ENCODE results near the gene ARID1B.

ARID1B gene

DNA sequence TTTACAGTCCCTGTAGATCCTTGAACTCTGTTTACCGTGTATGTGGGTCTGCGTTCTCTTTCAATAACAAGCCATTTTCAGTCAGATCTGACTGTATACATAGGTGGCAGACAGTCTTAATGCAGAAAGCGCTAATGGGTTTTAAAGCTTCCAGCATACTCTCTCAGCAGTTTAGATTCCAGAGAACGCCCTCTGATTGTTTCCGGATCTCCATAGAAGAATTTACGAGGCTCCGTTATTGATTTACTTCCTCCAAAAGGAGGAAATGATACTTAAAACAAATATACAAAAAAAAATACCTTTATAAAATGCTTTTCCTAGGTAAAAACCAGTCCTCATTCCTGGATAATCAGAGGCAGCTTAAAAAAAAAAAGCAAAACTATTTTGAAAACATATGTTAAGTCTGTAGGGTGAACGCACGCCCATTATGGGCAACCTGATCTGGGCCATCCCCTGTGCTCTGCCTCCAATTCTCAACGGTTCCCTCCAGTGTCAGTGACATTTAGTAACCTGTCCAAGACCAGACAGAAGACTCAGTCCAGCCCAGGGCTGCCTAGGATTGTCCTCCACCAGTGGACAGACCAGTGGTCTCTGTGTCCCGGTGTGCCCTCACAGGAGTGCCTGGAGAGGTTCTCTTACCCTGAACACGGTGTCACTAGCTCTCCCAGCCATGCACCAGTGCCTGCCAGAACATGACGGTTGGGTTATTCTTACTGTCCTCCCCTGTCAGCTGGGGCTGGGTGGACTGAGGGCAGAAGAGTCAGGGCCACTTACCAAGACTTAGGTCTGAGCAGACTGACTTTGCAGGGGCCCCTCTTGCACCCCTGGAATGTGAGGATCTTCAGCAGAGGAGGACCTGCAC, 217.3 kb downstream of the ARID1B start:
- no peak for DNase-seq (ENCODE audit: low read depth)
- no peak for TF ChIP-seq CTCF (IDR thresholded peaks at IDR 0.05; ENCODE audit: control insufficient read depth, insufficient read depth, low read depth, low read length, missing control alignments)
- no peak overlapping the region for H3K4me3 ChIP-seq (ENCODE audit: control insufficient read depth, low read depth, low read length)

DNA sequence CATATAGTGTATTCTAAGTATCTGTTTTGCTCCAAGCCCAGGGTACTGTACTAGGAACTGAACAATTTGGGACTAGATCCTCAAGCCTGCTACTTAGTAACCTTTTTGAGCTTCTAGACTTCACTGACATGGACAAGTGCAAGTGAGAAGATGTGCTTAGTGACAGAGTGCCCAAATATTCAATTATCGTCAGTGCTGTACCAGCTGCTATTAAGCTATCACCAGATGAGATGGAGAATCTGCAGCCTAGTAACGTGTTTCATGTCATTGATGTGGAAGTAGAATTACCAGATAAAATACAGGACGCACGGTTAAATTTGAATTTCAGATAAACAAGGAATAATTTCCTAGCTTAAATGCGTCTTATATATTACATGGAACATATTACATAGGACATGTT, 218.3 kb downstream of the ARID1B start:
- TF ChIP-seq CTCF (IDR thresholded peaks at IDR 0.05; ENCODE audit: control insufficient read depth, insufficient read depth, low read depth, low read length, missing control alignments), result no peak

DNA sequence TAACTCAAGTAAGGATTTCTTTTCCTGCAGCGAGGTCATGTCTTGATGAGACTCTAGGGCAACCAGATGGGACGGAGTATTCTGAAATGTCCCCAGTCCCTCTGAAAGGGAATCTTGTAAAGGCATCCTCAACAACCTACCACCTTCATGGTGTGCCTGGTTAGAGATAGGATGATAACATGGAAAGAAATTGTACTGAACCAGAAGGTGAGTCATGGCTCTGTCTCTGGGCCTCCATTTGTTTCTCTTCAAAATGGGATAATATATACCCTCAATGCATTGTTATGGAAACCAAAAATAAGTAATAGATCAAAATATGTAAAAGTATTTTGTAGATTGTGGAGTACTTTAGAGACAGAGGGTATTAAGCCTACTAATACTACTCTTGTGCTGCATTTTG, 219.1 kb downstream of the ARID1B start:
- no peak for TF ChIP-seq CTCF (IDR thresholded peaks at IDR 0.05; ENCODE audit: control insufficient read depth, insufficient read depth, low read depth, low read length, missing control alignments)
- DNase-seq (ENCODE audit: low read depth), result no peak
- no peak overlapping the region for H3K4me3 ChIP-seq (ENCODE audit: control insufficient read depth, low read depth, low read length)

More for the DNA sequence above, 218.3 kb downstream of the ARID1B start:
- H3K4me3 ChIP-seq (ENCODE audit: control insufficient read depth, low read depth, low read length), result no peak overlapping the region
- DNase-seq (ENCODE audit: low read depth), result no peak

DNA sequence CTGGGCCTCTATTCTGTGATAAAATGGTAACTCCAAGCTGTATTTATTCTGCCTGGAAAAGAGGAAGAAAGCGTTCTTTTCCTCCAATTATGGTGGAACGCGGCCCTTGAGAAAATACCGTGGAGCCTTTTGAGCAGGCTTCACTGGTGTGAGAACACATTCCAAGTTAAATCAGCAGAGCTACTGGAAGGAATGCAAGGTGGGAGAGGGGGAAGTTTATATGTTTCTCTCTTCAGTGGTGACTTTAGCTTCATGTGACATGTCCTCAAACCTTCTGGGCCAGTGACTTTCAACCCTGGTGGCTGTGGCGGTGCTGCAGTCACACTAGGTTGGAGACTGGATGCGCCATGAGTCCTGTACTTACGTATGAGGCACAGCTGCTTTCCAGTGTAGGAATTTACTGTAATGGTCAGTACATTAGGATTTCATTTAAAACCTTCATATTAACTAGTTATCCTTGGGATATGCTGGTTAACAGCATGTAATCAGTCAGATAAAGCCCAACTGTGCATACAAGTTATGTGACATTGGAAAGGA, 221.7 kb downstream of the ARID1B start:
- TF ChIP-seq CTCF (IDR thresholded peaks at IDR 0.05; ENCODE audit: control insufficient read depth, insufficient read depth, low read depth, low read length, missing control alignments), result no peak

GRCh38 chr6:156999762-157000161, 222.6 kb downstream of the ARID1B start:
- no peak overlapping the region for H3K4me3 ChIP-seq (ENCODE audit: control insufficient read depth, low read depth, low read length)
- no peak for TF ChIP-seq CTCF (IDR thresholded peaks at IDR 0.05; ENCODE audit: control insufficient read depth, insufficient read depth, low read depth, low read length, missing control alignments)
- DNase-seq (ENCODE audit: low read depth), result no peak

More for the DNA sequence above, 221.7 kb downstream of the ARID1B start:
- DNase-seq (ENCODE audit: low read depth), result no peak
- no peak overlapping the region for H3K4me3 ChIP-seq (ENCODE audit: control insufficient read depth, low read depth, low read length)

GRCh38 chr6:157001716-157002115, 224.5 kb downstream of the ARID1B start:
- no peak for TF ChIP-seq CTCF (IDR thresholded peaks at IDR 0.05; ENCODE audit: control insufficient read depth, insufficient read depth, low read depth, low read length, missing control alignments)
- no peak for DNase-seq (ENCODE audit: low read depth)
- no peak overlapping the region for H3K4me3 ChIP-seq (ENCODE audit: control insufficient read depth, low read depth, low read length)
